Neuronal stem cell (in vitro differentiated cells): ENCODE data around the gene SLC1A7.

ENCODE experiments used
- DNase-seq: peaks from one replicate; pipeline ENCODE4 v3.0.0-alpha.2; 2013; ENCODE audit warnings: low spot score
- H2AFZ ChIP-seq: one replicate; pipeline ENCODE4 v1.6.1; 2013; ENCODE audit warnings: mild to moderate bottlenecking, low read length, inconsistent platforms
- H2AK5ac ChIP-seq: 2 replicates; pipeline ENCODE4 v1.6.1; 2013; ENCODE audit warnings: low read depth, mild to moderate bottlenecking, inconsistent platforms, low read length, moderate library complexity, mixed read lengths
- H2BK120ac ChIP-seq: 2 replicates; pipeline ENCODE4 v1.6.1; 2013; ENCODE audit warnings: low read depth, mild to moderate bottlenecking, inconsistent platforms, low read length, moderate library complexity, mixed read lengths
- H2BK12ac ChIP-seq: one replicate; pipeline ENCODE4 v1.6.1; 2013; ENCODE audit warnings: low read length, inconsistent platforms
- H2BK15ac ChIP-seq: 2 replicates; pipeline ENCODE4 v1.6.1; 2013; ENCODE audit warnings: mild to moderate bottlenecking, low read length, inconsistent platforms, mixed read lengths
- H2BK5ac ChIP-seq: one replicate; pipeline ENCODE4 v1.6.1; 2013; ENCODE audit warnings: inconsistent platforms, mild to moderate bottlenecking, low read length, moderate library complexity
- H3K14ac ChIP-seq: one replicate; pipeline ENCODE4 v1.6.1; 2013; ENCODE audit warnings: low read length, inconsistent platforms
- H3K18ac ChIP-seq: 2 replicates; pipeline ENCODE4 v1.6.1; 2013; ENCODE audit warnings: low read length, inconsistent platforms
- H3K23ac ChIP-seq: 2 replicates; pipeline ENCODE4 v1.6.1; 2013; ENCODE audit warnings: low read depth, mild to moderate bottlenecking, mixed read lengths, low read length, inconsistent platforms; ENCODE audit not compliant: poor library complexity
- H3K27ac ChIP-seq: replicated peaks from 3 replicates; pipeline ENCODE4 v1.5.1; 2013; ENCODE audit warnings: low read length, inconsistent platforms
- H3K27me3 ChIP-seq, 3 experiments: 2 replicates each; pipeline ENCODE4 v1.6.1; 2013; ENCODE audit warnings: low read length in 3 of 3, mild to moderate bottlenecking in 2 of 3, inconsistent platforms in 1 of 3, low read depth in 1 of 3, mixed read lengths in 1 of 3, moderate library complexity in 1 of 3; ENCODE audit not compliant: control insufficient read depth in 3 of 3, insufficient read depth in 3 of 3
- H3K36me3 ChIP-seq, 2 donors: replicated peaks in 1 of 2; 2 replicates each; pipeline ENCODE4 v1.6.1; 2013; ENCODE audit warnings: low read length in 2 of 2; ENCODE audit not compliant: control insufficient read depth in 2 of 2, insufficient read depth in 2 of 2
- H3K4ac ChIP-seq: 2 replicates; pipeline ENCODE4 v1.6.1; 2013; ENCODE audit warnings: inconsistent platforms, mild to moderate bottlenecking, low read length, moderate library complexity
- H3K4me1 ChIP-seq, 2 donors: 1 replicate in 1 of 2; 2 replicates in 1 of 2; pipeline ENCODE4 v1.6.1; 2013; ENCODE audit warnings: low read length in 2 of 2, low read depth in 1 of 2; ENCODE audit not compliant: control insufficient read depth in 2 of 2, insufficient read depth in 1 of 2
- H3K4me2 ChIP-seq: one replicate; pipeline ENCODE4 v1.6.1; 2013; ENCODE audit warnings: mild to moderate bottlenecking, low read length, inconsistent platforms; ENCODE audit not compliant: insufficient read depth, poor library complexity, severe bottlenecking
- H3K4me3 ChIP-seq, 2 donors: 2 replicates each; pipeline ENCODE4 v1.5.1; 2013; ENCODE audit warnings: low read length in 2 of 2, mild to moderate bottlenecking in 2 of 2, inconsistent platforms in 1 of 2, moderate library complexity in 1 of 2
- H3K79me1 ChIP-seq: one replicate; pipeline ENCODE4 v1.6.1; 2013; ENCODE audit warnings: low read depth, mild to moderate bottlenecking, inconsistent platforms, low read length, moderate library complexity
- H3K9ac ChIP-seq: one replicate; pipeline ENCODE4 v1.6.1; 2013; ENCODE audit warnings: mild to moderate bottlenecking, low read depth, low read length, inconsistent platforms; ENCODE audit not compliant: poor library complexity
- H3K9me3 ChIP-seq, 2 donors: replicated peaks in 1 of 2; 2 replicates each; pipeline versions ENCODE3 to v1.6.1; 2013; ENCODE audit warnings: low read length in 2 of 2, mild to moderate bottlenecking in 2 of 2, inconsistent platforms in 1 of 2, low read depth in 1 of 2, mixed read lengths in 1 of 2, moderate library complexity in 1 of 2; ENCODE audit not compliant: control insufficient read depth in 2 of 2, insufficient read depth in 1 of 2
- H4K8ac ChIP-seq: one replicate; pipeline ENCODE4 v1.6.1; 2013; ENCODE audit warnings: low read depth, mild to moderate bottlenecking, inconsistent platforms, low read length, moderate library complexity
- H4K91ac ChIP-seq: one replicate; pipeline ENCODE4 v1.6.1; 2013; ENCODE audit warnings: low read length, low read depth, mild to moderate bottlenecking, inconsistent platforms; ENCODE audit not compliant: poor library complexity
- WGBS, 2 donors: extraction: QIAGEN DNeasy Blood & Tissue Kit; methylation state at CpG; one replicate each; pipeline ENCODE4 v1.1.7; 2013; ENCODE audit warnings: missing lambda C conversion rate in 2 of 2, mixed read lengths in 1 of 2; ENCODE audit not compliant: insufficient read length in 2 of 2, insufficient replicate concordance in 1 of 2; ENCODE audit errors: extremely low coverage in 2 of 2; 5-methylcytosine and 5-hydroxymethylcytosine counted together

The SLC1A7 gene

DNA sequence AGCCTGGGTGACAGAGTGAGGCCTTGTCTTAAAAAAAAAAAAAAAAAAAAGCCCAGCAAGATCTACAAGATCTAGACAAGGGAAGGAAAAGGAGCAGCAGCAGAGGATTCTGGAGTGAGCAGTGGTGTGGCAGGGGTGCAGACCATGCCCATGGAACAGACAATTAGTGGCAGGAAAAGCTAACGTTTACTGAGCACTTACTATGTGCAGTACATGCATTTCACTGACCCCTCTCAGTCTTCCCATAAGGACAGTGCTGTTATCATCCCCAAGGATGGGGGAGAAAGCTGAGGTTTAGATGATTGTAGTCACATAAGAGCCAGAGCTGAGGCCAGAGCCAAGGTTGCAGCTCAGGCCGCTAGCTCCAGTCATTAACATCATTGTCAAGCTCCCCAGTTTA is 74.6 kb downstream of the SLC1A7 start:
- Histone ChIP-seq H4K91ac (no peak overlapping the region), H3K4me3 (no peak overlapping the region), H3K27ac (no peak overlapping the region), H4K8ac (no peak overlapping the region), H2BK15ac (no peak overlapping the region), H3K27me3 (peaks cover 6 to 50% (median 21%) of the 10 kb centered on the region in 3 experiments), H3K14ac (no peak overlapping the region), H3K4me2 (no peak overlapping the region), H3K9me3 (no peaks in the 10 kb centered on the region), H3K4ac (no peak overlapping the region), H2AFZ (no peak overlapping the region), H3K18ac (no peak overlapping the region), H3K23ac (no peak overlapping the region), H2AK5ac (no peak overlapping the region), H3K36me3 (no peaks in the 10 kb centered on the region), H2BK5ac (no peak overlapping the region), H2BK120ac (no peak overlapping the region), H2BK12ac (no peak overlapping the region), H3K4me1 (peaks cover 0 to 3% of the 10 kb centered on the region in 2 donors), H3K79me1 (no peaks in the 10 kb centered on the region), H3K9ac (no peak overlapping the region)
- no CpG with 5 or more reads among the region's 2 CpGs for WGBS, 2 donors
- DNase-seq = no peak

DNA sequence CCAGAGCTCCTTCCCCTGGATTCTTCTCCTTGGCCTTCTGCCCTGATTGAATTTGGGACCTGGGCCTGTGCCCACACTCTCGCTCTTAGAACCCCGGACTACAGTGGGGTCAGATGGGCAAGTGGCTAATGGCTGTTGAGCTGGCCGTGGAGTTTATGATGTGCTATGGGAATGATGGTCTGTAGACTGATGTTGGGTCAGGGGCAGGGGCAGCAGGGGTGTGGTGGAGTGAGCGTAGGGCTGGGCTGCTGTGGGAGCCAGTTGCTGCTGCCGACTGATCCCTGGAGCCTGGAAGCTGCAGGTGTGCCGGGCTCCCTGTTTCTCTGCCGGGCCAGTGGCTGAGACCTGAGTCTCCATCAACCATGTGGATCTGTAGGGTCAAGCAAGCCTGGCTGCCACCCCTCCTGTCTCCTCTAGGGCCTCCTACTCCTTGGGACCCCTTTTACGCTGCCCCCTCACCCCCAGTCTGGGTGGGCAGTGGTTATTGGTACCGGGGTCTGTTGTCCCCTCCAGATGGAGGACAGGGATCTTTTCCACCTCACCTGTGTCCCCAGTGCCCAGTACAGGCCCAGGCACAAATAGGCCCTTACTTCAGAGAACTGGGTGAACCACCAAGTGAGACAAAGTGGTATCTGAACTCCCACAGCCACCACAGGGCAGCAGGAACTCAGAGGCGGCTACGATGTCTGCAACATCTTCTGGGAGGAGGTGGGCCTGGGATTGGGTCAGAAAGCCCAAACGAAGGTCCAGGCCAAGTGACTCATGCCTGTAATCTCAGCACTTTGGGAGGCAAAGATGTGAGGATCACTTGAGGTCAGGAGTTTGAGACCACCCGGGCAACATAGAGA is 75.3 kb downstream of the SLC1A7 start:
- DNase-seq = no peak
- Histone ChIP-seq H3K4ac (no peak overlapping the region), H2BK5ac (peak overlapping the region; percentile 75), H3K14ac (no peak overlapping the region), H3K27me3 (peaks cover 10 to 57% (median 29%) of the 10 kb centered on the region in 3 experiments), H3K4me3 (no peak overlapping the region), H3K9me3 (no peaks in the 10 kb centered on the region), H3K4me1 (peaks cover 3 to 4% of the 10 kb centered on the region in 2 donors), H3K79me1 (no peaks in the 10 kb centered on the region), H2BK12ac (no peak overlapping the region), H3K9ac (no peak overlapping the region), H2AK5ac (peak overlapping the region; percentile 40), H3K36me3 (no peaks in the 10 kb centered on the region), H4K8ac (no peak overlapping the region), H3K4me2 (no peak overlapping the region), H2AFZ (no peak overlapping the region), H3K27ac (no peak overlapping the region), H3K18ac (no peak overlapping the region), H2BK120ac (no peak overlapping the region), H3K23ac (no peak overlapping the region), H4K91ac (no peak overlapping the region), H2BK15ac (peak overlapping the region; percentile 75)
- no CpG with 5 or more reads among the region's 13 CpGs for WGBS, 2 donors

DNA sequence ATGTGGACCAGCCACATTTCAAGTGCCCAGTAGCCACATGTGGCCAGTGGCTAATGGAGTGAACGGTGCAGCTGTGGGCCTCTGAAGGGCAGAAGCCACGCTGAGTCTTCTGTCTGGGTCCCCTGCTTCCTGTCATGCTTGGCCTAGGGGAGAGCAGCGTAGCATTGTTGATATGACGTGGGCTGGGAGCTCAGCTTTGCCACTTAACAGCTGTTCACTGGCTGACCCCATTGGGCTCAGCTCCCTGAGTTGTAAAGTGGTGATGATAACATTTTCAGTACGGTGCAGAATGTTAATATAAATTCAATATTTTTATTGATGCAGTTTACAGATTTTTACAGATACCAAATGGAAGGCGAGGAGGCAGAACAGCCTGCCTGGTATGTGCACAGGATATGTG is 76.0 kb downstream of the SLC1A7 start:
- no peak overlapping the region for H4K8ac ChIP-seq
- no peak overlapping the region for H4K91ac ChIP-seq
- H2AK5ac ChIP-seq = peak overlapping the region; percentile 69
- H3K4me3 ChIP-seq = no peak overlapping the region
- no peaks in the 10 kb centered on the region for H3K36me3 ChIP-seq
- peak overlapping the region; percentile 75 for H2BK5ac ChIP-seq
- H3K27me3 ChIP-seq = peaks cover 10 to 61% (median 34%) of the 10 kb centered on the region in 3 experiments
- H3K23ac ChIP-seq = peak overlapping the region; percentile 52
- H3K79me1 ChIP-seq = no peaks in the 10 kb centered on the region
- H3K9me3 ChIP-seq = no peaks in the 10 kb centered on the region
- WGBS, 2 donors = no CpG with 5 or more reads among the region's 6 CpGs
- no peak overlapping the region for H2BK12ac ChIP-seq
- no peak overlapping the region for H3K9ac ChIP-seq
- peak overlapping the region; percentile 70 for H3K18ac ChIP-seq
- H3K4me2 ChIP-seq = no peak overlapping the region
- no peak for DNase-seq
- H3K27ac ChIP-seq = no peak overlapping the region
- no peak overlapping the region for H3K14ac ChIP-seq
- peak overlapping the region; percentile 75 for H2BK15ac ChIP-seq
- no peak overlapping the region for H2AFZ ChIP-seq
- H2BK120ac ChIP-seq = no peak overlapping the region
- no peak overlapping the region for H3K4ac ChIP-seq
- peaks cover 4 to 6% of the 10 kb centered on the region in 2 donors for H3K4me1 ChIP-seq

DNA sequence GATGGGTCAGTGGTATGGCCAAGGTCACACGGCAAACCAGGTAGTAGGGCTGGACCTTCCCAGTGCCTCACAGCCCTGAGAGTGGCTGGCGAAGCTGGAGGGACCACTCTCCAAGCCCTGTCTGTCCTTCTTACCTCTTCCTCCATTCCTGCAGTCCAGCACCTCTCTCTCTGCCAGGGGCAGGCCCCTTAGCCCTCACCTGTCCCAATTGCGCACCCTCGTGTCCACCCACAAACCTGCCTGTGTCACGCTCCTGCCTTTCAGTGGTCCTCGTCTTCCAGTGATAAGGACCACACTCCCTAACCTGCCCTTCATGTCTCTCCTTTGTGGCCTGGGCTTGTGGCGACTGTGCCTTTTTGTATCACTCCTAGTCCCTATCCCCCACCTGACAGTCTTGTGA is 77.0 kb downstream of the SLC1A7 start:
- Histone ChIP-seq H3K4me2 (no peak overlapping the region), H3K4me3 (no peak overlapping the region), H4K91ac (no peak overlapping the region), H2BK12ac (no peak overlapping the region), H3K4ac (no peak overlapping the region), H2AK5ac (no peak overlapping the region), H2BK120ac (no peak overlapping the region), H3K23ac (peak overlapping the region; percentile 40), H3K79me1 (no peaks in the 10 kb centered on the region), H3K4me1 (peaks cover 4 to 7% of the 10 kb centered on the region in 2 donors), H3K9me3 (no peaks in the 10 kb centered on the region), H3K9ac (no peak overlapping the region), H3K36me3 (no peaks in the 10 kb centered on the region), H3K14ac (no peak overlapping the region), H2BK15ac (no peak overlapping the region), H3K27me3 (peaks cover 10 to 67% (median 44%) of the 10 kb centered on the region in 3 experiments), H2BK5ac (no peak overlapping the region), H2AFZ (no peak overlapping the region), H3K18ac (peak overlapping the region; percentile 69), H4K8ac (no peak overlapping the region), H3K27ac (no peak overlapping the region)
- DNase-seq = no peak
- WGBS, 2 donors = no CpG with 5 or more reads among the region's 7 CpGs
